Endothelial cell of umbilical vein (primary cell): Measurements from ENCODE around the gene OBP2B. TPM values are rescaled to one million over a fixed set of nuclear protein-coding genes. Genes with fewer than 3 reads are reported as not detected.
"Not testable (repeated sequence)": the region's sequence is repeated elsewhere in the genome, so short reads cannot be mapped to it uniquely, and the experiment has no call there.

Source experiments
- Bru-seq: library from RNA; stranded (reverse); fragments of 400-500 nt; gene quantifications from one replicate; lab custom pipeline; 2021; lab: Mats Ljungman, UMichigan
- BruChase-seq, 2 experiments: library from RNA; stranded (reverse); fragments of 400-500 nt; gene quantifications; one replicate each; lab custom pipeline; 2021; lab: Mats Ljungman, UMichigan
- BruUV-seq: library from RNA; stranded (reverse); fragments of 400-500 nt; replicated peaks from 2 replicates; lab custom pipeline; 2021; lab: Mats Ljungman, UMichigan
- CTCF ChIA-PET: fragments of 300-600, 350-600 bp; sonication (Branson Sonifier 250); formaldehyde crosslinking; loops from one replicate; lab custom pipeline; 2021; ENCODE audit warnings: antibody characterized with exemption, inconsistent platforms; lab: Charles Lee
- POLR2A ChIA-PET: fragments of 300-600, 350-600 bp; sonication (Branson Sonifier 250); formaldehyde crosslinking; loops from one replicate; lab custom pipeline; 2021; ENCODE audit warnings: antibody characterized with exemption, inconsistent platforms; lab: Charles Lee
- DNase-seq: peaks from one replicate; pipeline ENCODE4 v3.0.0-alpha.2; 2011; ENCODE audit warnings: low read depth, low spot score
- FAIRE-seq: peaks from 2 replicates; lab custom pipeline; 2011; peaks lifted over from hg19 to GRCh38; lab: Jason Lieb, UNC
- H2AFZ ChIP-seq: 2 replicates; pipeline ENCODE4 v1.6.0; 2012; ENCODE audit warnings: low read depth, low read length, control low read depth, inconsistent platforms
- H3K27ac ChIP-seq: 2 replicates; pipeline ENCODE4 v1.5.1; 2011; ENCODE audit warnings: low read depth, mild to moderate bottlenecking, control low read depth, low read length, moderate library complexity; ENCODE audit not compliant: insufficient read depth
- H3K27me3 ChIP-seq, 2 experiments: 2 replicates each; pipeline versions ENCODE4 v1.6.0 to v1.6.1; 2011; ENCODE audit warnings: low read length in 2 of 2, mixed read lengths in 1 of 2; ENCODE audit not compliant: control insufficient read depth in 2 of 2, insufficient read depth in 2 of 2
- H3K36me3 ChIP-seq, 2 experiments: 2 replicates in 1 of 2; 3 replicates in 1 of 2; pipeline ENCODE4 v1.5.1; 2011; ENCODE audit warnings: low read length in 2 of 2, mild to moderate bottlenecking in 1 of 2, moderate library complexity in 1 of 2; ENCODE audit not compliant: control insufficient read depth in 2 of 2, insufficient read depth in 2 of 2; ENCODE audit errors: extremely low read depth in 1 of 2
- H3K4me1 ChIP-seq: 3 replicates; pipeline ENCODE4 v1.5.1; 2011; ENCODE audit warnings: mild to moderate bottlenecking, low read length; ENCODE audit not compliant: control insufficient read depth, insufficient read depth; ENCODE audit errors: extremely low read depth
- H3K4me2 ChIP-seq: 2 replicates; pipeline ENCODE4 v1.6.1; 2011; ENCODE audit warnings: low read length, control low read depth, mixed read lengths; ENCODE audit not compliant: insufficient read depth
- H3K4me3 ChIP-seq, 3 experiments: fragments of 200-600 bp in 1 of 3; sonication (generic), shearing (Covaris generic) in 1 of 3; replicated peaks in 1 of 3; 2 replicates each; pipeline ENCODE4 v1.5.1; 2011 to 2016; ENCODE audit warnings: control low read depth in 3 of 3, low read length in 3 of 3, mild to moderate bottlenecking in 2 of 3, inconsistent platforms in 1 of 3, low read depth in 1 of 3, moderate library complexity in 1 of 3; ENCODE audit not compliant: insufficient read depth in 1 of 3
- H3K79me2 ChIP-seq: 2 replicates; pipeline ENCODE4 v1.6.0; 2012; ENCODE audit warnings: low read length, inconsistent platforms; ENCODE audit not compliant: control insufficient read depth, insufficient read depth
- H3K9ac ChIP-seq: replicated peaks from 2 replicates; pipeline ENCODE3; 2011; ENCODE audit warnings: low read length, control low read depth; ENCODE audit not compliant: insufficient read depth; ENCODE audit errors: extremely low read depth
- H3K9me1 ChIP-seq: replicated peaks from 3 replicates; pipeline ENCODE4 v1.6.0; 2011; ENCODE audit warnings: mild to moderate bottlenecking, low read length; ENCODE audit not compliant: control insufficient read depth, insufficient read depth; ENCODE audit errors: extremely low read depth
- H3K9me3 ChIP-seq: replicated peaks from 2 replicates; pipeline ENCODE4 v1.5.1; 2012; ENCODE audit warnings: low read length, inconsistent platforms; ENCODE audit not compliant: control insufficient read depth, insufficient read depth
- H4K20me1 ChIP-seq: replicated peaks from 2 replicates; pipeline ENCODE3; 2011; ENCODE audit warnings: mild to moderate bottlenecking, low read length; ENCODE audit not compliant: control insufficient read depth, insufficient read depth; ENCODE audit errors: extremely low read depth
- CTCF ChIP-seq, 2 donors: IDR thresholded peaks; 1 replicate in 1 of 2; 2 replicates in 1 of 2; pipeline ENCODE4 v1.5.1; 2011; ENCODE audit warnings: low read length in 2 of 2, mild to moderate bottlenecking in 2 of 2, moderate library complexity in 2 of 2, control low read depth in 1 of 2, inconsistent platforms in 1 of 2, low read depth in 1 of 2; ENCODE audit not compliant: insufficient read depth in 1 of 2; ENCODE audit errors: extremely low read depth in 1 of 2
- EZH2 ChIP-seq: IDR thresholded peaks from 2 replicates; pipeline ENCODE4 v1.6.1; 2012; ENCODE audit warnings: borderline replicate concordance, low read depth, mild to moderate bottlenecking, moderate library complexity, low read length, inconsistent platforms; ENCODE audit not compliant: severe bottlenecking
- FOS ChIP-seq: IDR thresholded peaks from 2 replicates; pipeline ENCODE4 v1.6.1; 2011; ENCODE audit warnings: mild to moderate bottlenecking, low read length, moderate library complexity, borderline replicate concordance; ENCODE audit not compliant: insufficient read depth
- GATA2 ChIP-seq: IDR thresholded peaks from 2 replicates; pipeline ENCODE4 v1.7.0; 2011; ENCODE audit warnings: low read depth, mild to moderate bottlenecking, moderate library complexity, mixed read lengths, low read length; ENCODE audit not compliant: insufficient read length, insufficient read depth
- JUN ChIP-seq: IDR thresholded peaks from 2 replicates; pipeline ENCODE4 v1.6.1; 2011; ENCODE audit warnings: borderline replicate concordance, low read depth; ENCODE audit not compliant: insufficient read length, insufficient read depth
- MAX ChIP-seq: IDR thresholded peaks from 2 replicates; pipeline ENCODE4 v1.6.1; 2011; ENCODE audit not compliant: insufficient read depth, insufficient read length
- MYC ChIP-seq: IDR thresholded peaks from one replicate; pipeline ENCODE4 v1.6.1; 2011; ENCODE audit warnings: mild to moderate bottlenecking, low read depth, low read length
- POLR2A ChIP-seq: IDR thresholded peaks from 2 replicates; pipeline ENCODE4 v1.6.1; 2012; ENCODE audit warnings: low read depth, mild to moderate bottlenecking, control low read depth, low read length
- POLR2AphosphoS5 ChIP-seq: IDR thresholded peaks from 2 replicates; pipeline ENCODE4 v1.6.1; 2012; ENCODE audit warnings: low read depth, mild to moderate bottlenecking, control low read depth, low read length, moderate library complexity; ENCODE audit not compliant: insufficient read depth
- dilution Hi-C: fragments of 300-500 bp; cut with MboI; formaldehyde crosslinking; loops from one replicate; pipeline ENCODE4 v1.15.0; 2019; ENCODE audit warnings: low sequenced_read_pairs; ENCODE audit not compliant: extremely low pct_ligation_motif_present
- intact Hi-C: fragments of 100-400 bp; cut with micrococcal nuclease; formaldehyde crosslinking; loops from one replicate; pipeline ENCODE4 v1.10.0; 2022
- long read RNA-seq: library from polyadenylated mRNA; stranded (forward); transcript quantifications from one replicate; pipeline ENCODE4 v2.0.0, GENCODE V29; 2021
- polyA minus RNA-seq, 3 experiments: library from RNA; depleted of rRNA, polyadenylated mRNA; stranded (reverse); fragments of >200 nt; gene quantifications; 1 replicate in 1 of 3; 2 replicates in 2 of 3; pipeline ENCODE4 v1.2.3, GENCODE V29; 2011
- polyA plus RNA-seq, 4 experiments: library from polyadenylated mRNA; depleted of rRNA in 3 of 4; stranded (reverse) in 3 of 4; unstranded in 1 of 4; fragments of >200 nt; gene quantifications; 2 replicates each; pipeline versions ENCODE4 v1.2.1 to v1.2.3, GENCODE V29; 2011 to 2012; ENCODE audit warnings: missing spikeins in 1 of 4
- total RNA-seq: library from RNA; stranded (reverse); gene quantifications from 2 replicates; pipeline ENCODE4 v1.2.3, GENCODE V29; 2021

OBP2B gene
- total RNA-seq: not detected in 2 replicates
- not detected in 2 replicates for polyA plus RNA-seq
- not detected in 2 replicates for polyA plus RNA-seq (2011; cell fraction: cytosol; rRNA removed)
- polyA plus RNA-seq (2011; cell fraction: nucleus; rRNA removed): not detected in 2 replicates
- polyA plus RNA-seq (2012): not detected in 2 replicates
- polyA minus RNA-seq: not detected in 2 replicates
- polyA minus RNA-seq (2011; cell fraction: cytosol; rRNA and poly(A)+ RNA removed): not detected
- not detected in 2 replicates for polyA minus RNA-seq (2011; cell fraction: nucleus; rRNA and poly(A)+ RNA removed)
- Bru-seq, nascent RNA: not detected
- BruChase-seq, experiment 1, labeled RNA remaining after a 6-hour chase: not detected
- BruChase-seq, experiment 2, labeled RNA remaining after a 2-hour chase: not detected
- long read RNA-seq: 0 reads

GRCh38 chr9:133208880-133209300, at the start of gene OBP2B:
TSS of gene OBP2B (minus strand) at chr9:133209250. CDS start at chr9:133209199, 51 bp downstream.
- H3K79me2 ChIP-seq, POLR2A ChIA-PET, H3K9me1 ChIP-seq, FAIRE-seq, H3K9ac ChIP-seq, H3K9me3 ChIP-seq, H2AFZ ChIP-seq, CTCF ChIA-PET, H3K36me3 ChIP-seq, H3K27me3 ChIP-seq, H3K27ac ChIP-seq, H3K4me2 ChIP-seq, BruUV-seq, dilution Hi-C loops, H3K4me3 ChIP-seq, H3K4me1 ChIP-seq, H4K20me1 ChIP-seq, DNase-seq, intact Hi-C loops: not testable (repeated sequence)

- intact Hi-C loops (no loop called here), dilution Hi-C loops (no loop called here)
- Histone ChIP-seq H3K27me3 (no peaks in the 10 kb centered on the region), H3K9me3 (no peaks in the 10 kb centered on the region), H3K9me1 (no peaks in the 10 kb centered on the region), H3K36me3 (no peaks in the 10 kb centered on the region), H3K4me2 (no peak overlapping the region), H4K20me1 (no peaks in the 10 kb centered on the region), H3K27ac (no peak overlapping the region), H3K9ac (no peak overlapping the region), H3K4me1 (no peaks in the 10 kb centered on the region), H3K79me2 (no peaks in the 10 kb centered on the region), H3K4me3 (no peak overlapping the region), H2AFZ (no peak overlapping the region)
- ChIA-PET CTCF (interaction anchor here (2.1 to 3.1 kb wide), 2 partner anchors 20 to 72 kb away, joined by 9 to 14 read pairs; no protein-coding TSS in a partner anchor), POLR2A (no interaction called here)
- no peak for FAIRE-seq
- no TSS peak for BruUV-seq
- TF ChIP-seq MYC (no peak), EZH2 (no peak), POLR2AphosphoS5 (no peak), GATA2 (no peak), CTCF (IDR thresholded peaks at IDR 0.05; ENCODE audit: extremely low read depth in 1 of 2, insufficient read depth in 1 of 2, low read depth in 1 of 2, low read length in 2 of 2) (no peak), FOS (no peak), JUN (no peak), MAX (no peak), POLR2A (no peak)
- DNase-seq: no peak
Observed at GRCh38 chr9:133258061-133259015, 49.3 kb upstream of the OBP2B start.
